ENCODE results near the gene DMC1.

DMC1 gene

DNA sequence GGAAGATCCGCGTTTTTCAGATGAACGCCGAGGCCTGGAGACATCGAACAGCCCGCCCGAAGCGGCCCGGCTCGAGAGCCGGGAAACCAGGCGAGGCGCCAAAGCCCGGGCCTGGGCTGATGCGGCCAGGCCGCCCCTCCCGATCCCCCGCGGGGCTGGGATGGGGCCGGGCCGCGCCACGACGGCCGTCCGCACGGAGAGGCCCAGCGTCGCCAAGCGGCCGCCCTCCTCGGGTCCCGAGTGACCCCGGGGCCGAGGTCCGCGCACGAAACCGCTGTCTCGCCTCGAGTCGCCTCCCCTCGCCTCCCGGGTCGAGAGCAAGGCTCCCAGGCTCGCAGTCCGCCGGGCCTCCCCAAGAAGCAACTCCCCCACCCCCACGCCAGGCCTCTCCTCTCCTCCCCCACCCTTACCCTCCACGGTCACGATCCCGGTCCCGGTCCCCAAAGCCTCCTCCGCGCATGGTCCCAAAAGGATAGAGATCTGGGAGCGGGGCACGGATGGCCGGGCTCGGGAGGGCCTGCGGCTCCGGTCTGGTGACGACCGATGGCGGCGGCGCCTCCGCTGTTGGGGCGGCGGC is 64.4 kb downstream of the DMC1 start:
- H3K4me3 ChIP-seq (ENCODE audit: low read length): peak overlapping the region; percentile 75
- DNase-seq (ENCODE audit: low read depth, low spot score): no peak

DNA sequence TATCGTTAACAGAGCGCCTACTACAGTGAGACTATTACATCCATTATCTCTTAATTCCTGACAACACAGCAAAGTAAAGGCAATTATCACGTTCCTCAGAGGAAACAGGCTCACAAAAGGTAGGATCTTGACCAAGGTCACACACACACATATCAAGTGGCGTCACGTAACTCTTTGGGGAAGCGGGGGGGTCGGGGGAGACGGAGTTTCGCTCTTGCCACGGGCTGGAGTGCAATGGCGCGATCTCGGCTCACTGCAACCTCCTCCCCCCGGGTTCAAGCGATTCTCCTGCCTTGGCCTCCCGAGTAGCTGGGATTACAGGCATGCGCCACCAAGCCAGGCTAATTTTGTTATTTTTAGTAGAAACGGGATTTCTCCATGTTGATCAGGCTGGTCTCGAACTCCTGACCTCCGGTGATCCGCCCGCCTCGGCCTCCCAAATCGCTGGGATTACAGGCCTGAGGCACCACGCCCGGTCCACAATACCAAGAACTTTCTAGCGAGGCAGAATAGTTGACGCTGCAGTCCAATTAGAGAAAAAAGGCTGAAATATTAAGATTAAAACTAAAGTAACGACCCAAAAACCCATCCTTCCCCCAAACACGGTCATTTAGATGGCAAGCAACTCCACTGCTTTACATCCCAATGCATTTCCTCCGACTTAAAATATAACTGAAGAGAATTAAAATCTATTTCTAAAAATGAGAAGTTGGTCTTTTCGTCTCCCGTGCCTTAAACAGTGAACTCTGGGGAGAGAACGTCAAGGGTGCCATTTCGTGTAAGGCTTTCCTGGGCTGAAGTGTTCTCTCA is 65.0 kb downstream of the DMC1 start:
- H3K4me3 ChIP-seq (ENCODE audit: low read length): peak overlapping the region; percentile 75
- no peak for DNase-seq (ENCODE audit: low read depth, low spot score)

DNA sequence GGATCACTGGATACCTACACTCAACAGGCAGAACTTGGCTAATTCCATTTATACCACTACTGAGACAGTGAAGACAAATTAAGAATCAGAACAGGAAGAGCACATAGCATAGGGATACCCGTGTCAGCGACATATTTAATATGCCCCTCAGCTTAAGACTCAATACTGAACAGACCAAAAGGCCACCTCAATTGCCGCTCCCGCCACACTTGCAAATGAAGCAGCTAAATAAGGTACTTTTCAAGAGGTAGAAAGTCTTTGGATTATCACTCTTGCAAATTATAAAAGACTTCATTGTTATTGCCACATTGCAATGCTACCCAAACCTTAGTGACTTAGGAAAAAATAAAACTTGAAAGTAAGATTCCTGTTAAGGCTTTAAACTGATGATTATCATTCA is 67.0 kb downstream of the DMC1 start:
- no peak overlapping the region for H3K4me3 ChIP-seq (ENCODE audit: low read length)
- DNase-seq (ENCODE audit: low read depth, low spot score): no peak

DNA sequence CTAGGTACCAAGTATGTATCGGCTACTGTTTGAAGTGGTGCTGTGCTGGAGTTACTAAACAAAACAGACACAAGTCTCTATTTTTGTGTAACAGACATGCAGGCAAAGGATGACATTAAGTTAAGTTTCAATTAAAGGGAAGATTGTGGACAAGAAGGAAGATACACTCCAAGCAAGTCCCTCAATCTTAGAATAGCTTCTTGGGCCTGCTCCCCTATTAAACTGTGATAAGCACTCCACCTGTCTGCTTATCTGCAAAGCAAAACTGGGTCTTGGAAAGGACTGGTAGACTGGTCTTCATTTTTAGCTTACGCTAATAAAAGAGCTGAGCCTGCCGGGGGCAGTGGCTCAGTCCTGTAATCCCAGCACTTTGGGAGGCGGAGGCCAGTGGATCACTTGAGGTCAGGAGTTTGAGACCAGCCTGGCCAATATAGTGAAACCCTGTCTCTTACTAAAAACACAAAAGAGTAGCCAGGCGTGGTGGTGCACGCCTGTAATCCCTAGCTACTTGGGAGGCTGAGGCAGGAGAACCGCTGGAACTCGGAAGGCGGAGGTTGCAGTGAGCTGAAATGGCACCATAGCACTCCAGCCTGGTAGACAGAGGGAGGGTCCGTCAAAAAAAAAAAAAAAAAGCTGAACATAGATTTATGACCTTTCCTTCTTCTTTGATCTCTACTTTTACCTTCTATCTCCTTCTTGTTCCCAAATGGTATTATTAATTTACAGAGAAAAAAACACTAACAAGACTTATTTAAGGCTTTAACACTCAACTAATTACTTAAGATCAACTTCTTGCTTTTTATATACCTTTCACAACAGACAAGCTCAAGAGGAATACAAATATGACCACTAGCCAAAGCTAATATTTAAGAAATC is 67.9 kb downstream of the DMC1 start:
- no peak overlapping the region for H3K4me3 ChIP-seq (ENCODE audit: low read length)
- DNase-seq (ENCODE audit: low read depth, low spot score): no peak

DNA sequence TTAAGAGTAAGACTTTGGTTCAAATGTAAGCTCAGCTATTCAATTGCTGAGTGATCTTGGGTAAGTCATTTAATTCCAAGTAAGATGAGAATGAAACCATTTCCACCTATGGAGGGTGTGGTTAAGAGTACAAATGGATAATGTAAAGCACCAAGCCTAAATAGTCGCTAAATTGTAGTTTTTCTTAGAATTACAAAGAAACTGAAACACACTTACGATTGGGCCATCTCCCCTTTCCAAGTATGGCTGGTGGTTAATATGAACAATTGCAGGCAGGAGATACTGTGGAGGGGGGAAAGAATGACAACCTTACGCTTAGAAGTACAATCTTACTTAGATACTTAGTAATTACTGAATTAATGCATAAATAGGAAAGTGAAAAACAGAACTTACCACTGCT is 72.1 kb downstream of the DMC1 start:
- H3K4me3 ChIP-seq (ENCODE audit: low read length): no peak overlapping the region
- no peak for DNase-seq (ENCODE audit: low read depth, low spot score)

DNA sequence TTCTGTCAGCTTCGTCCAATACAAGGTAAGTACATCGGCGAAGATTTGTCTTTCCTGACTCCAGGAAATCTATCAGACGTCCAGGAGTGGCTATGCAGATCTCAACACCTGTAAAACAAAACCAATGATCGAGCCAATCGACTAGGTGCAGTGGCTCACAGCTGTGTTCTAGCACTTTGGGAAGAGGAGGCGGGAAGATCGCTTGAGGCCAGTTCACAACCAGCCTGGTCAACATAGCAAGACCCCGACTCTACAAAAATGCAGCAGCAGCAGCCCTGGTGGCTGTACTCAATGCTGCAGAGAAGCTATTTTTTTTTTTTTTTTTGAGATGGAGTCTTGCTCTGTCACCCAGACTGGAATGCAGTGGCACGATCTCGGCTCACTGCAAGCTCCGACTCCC is 75.0 kb downstream of the DMC1 start:
- DNase-seq (ENCODE audit: low read depth, low spot score): no peak
- H3K4me3 ChIP-seq (ENCODE audit: low read length): no peak overlapping the region

DNA sequence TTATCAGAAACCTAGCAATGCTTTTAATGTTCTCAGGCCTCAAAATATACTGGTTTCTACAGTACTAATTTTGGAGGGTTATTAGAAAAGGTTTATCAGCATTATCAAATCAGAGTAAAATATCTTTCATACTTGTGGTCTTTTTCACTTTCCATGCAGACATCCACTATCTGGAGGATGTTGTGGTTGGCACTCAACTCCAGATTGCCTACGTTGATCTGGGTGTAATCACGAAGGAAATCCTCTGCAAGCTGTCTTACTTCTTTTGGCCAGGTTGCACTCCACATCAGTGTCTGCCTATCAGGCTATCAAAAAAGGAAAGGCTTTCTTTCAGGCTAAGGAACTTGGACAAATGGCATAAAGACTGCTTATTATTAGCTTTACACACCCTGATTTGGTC is 75.5 kb downstream of the DMC1 start:
- peak; percentile 63 for DNase-seq (ENCODE audit: low read depth, low spot score)
- no peak overlapping the region for H3K4me3 ChIP-seq (ENCODE audit: low read length)

DNA sequence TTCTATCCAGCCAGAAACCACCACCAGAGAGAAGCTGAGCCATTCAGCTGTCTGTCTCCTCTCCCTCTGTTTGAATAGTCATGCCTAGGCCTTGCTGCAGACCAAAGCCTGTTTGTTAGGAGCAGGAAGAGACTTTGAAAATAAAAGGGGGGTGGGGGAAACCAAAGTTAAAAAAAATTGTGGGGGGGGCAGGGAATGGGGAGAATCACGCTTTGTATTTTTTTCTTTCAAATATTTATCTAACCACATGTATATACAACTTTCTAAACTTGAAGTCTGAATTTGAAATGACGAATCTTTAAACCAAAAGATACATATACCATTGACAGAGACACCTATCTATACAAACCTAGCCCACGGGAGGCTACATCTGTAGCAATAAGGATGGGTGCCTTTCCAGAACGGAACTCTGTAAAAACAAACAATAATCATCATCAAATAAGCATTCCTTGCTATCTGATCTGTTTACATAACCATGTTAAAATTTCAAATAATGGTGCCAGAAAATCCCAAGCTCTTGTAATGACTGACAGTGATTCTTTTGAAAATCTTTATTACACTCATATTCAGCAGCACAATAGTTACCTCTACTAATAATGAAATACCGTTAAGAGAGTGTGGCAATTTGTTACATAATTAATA is 78.2 kb downstream of the DMC1 start:
- DNase-seq (ENCODE audit: low read depth, low spot score): no peak
- H3K4me3 ChIP-seq (ENCODE audit: low read length): no peak overlapping the region

DNA sequence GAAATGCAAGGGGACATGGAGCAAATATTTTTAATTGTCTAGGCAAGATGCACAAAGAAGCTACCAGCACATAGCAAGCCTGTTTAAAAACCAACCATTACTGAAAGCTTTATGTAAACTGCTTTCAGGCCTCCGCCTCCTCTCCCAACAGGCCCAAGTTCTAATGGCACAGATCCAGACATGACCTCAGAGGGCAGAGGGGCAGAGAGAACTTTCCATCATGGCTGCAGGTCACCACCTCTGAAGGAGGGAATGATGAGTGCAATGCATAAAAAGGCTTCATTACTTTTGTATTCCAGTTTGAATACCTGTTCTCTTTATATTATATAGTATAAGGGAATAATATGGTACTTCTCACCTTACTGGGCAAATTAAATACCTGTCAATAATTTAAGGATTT is 79.1 kb downstream of the DMC1 start:
- no peak for DNase-seq (ENCODE audit: low read depth, low spot score)
- H3K4me3 ChIP-seq (ENCODE audit: low read length): no peak overlapping the region

DNA sequence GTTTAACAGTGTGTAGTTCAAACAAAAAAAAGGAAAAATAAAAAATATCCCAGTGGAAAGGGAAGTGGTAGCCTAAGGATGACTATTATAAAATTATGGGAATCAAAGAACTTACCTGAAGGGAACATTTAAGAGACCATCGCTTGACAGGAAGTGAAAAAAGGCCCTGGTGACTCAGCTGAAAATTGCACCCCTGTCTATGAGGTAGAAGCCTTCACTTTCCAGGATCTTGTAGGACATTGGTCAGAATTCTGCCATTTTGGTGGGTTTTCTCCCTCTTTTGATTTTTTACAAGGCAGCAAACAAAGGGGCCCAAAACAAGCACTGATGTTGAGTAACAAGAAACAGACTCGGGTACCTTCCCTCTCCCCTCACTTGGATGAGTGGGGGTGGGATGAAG is 79.5 kb downstream of the DMC1 start:
- no peak overlapping the region for H3K4me3 ChIP-seq (ENCODE audit: low read length)
- DNase-seq (ENCODE audit: low read depth, low spot score): no peak

DNA sequence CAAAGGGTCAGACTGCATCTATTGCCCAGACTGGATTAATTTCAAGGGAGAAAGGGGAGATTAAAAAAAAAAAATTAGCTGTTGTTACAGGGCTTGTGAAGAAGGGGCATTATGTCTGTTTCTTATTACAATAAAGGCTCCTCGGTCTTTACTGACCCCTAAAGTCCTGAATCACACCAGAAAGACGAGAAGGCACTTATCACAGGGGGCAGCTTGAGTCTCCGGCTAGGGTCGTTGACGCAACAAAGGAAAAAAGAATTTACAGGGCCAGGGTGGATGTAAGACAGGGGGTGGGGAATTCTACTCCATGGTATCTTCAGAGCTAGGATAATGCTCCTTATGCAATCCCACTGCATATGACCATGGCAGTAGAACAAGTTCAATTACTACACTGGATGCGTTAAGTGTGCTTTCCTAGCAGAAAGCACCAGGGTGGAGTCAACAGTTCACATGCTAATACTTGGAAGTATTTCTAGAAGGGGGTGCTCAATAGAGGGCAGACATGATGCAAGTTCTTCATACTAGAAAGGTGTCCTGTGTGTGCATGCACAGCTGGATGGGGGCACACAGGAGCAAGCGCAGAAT is 80.3 kb downstream of the DMC1 start:
- no peak overlapping the region for H3K4me3 ChIP-seq (ENCODE audit: low read length)
- DNase-seq (ENCODE audit: low read depth, low spot score): no peak

DNA sequence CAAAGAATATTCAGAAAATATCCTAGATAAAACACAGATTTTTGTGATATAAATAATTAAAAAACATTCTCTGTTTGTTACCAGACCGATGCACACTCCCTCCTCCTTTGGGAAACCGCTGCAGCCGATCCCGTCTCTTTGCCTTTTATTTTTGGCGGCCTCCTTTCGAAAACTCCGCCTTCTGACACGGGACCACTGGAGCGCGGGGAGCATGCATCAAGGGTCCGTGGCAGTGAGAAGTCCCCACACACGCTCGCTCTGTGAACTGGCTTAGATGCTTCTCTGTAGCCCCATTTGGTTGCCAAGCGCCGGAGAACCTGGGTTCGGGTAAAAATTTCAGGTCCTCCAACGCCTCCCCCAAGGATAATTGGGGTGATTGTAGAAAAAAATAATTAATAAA is 80.8 kb downstream of the DMC1 start:
- no peak overlapping the region for H3K4me3 ChIP-seq (ENCODE audit: low read length)
- DNase-seq (ENCODE audit: low read depth, low spot score): no peak

DNA sequence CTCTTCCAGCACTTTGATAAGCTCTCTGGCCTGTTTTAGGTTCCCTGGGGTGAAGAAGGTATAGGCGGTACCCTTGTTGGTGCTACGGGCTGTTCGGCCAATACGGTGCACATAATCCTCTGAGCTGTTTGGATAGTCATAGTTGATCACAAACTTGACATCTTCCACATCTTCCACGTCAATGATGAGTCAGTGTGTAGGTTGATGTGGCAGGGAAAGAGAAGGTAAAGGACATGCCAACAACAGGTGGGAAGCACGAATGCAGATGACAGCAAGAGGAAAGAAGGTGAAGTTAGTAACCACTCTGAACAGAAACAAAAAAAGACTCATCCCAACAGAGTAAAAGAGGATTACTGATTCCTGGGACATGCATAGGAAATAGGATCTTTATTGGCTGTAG is 82.0 kb downstream of the DMC1 start:
- H3K4me3 ChIP-seq (ENCODE audit: low read length): no peak overlapping the region
- DNase-seq (ENCODE audit: low read depth, low spot score): no peak

DNA sequence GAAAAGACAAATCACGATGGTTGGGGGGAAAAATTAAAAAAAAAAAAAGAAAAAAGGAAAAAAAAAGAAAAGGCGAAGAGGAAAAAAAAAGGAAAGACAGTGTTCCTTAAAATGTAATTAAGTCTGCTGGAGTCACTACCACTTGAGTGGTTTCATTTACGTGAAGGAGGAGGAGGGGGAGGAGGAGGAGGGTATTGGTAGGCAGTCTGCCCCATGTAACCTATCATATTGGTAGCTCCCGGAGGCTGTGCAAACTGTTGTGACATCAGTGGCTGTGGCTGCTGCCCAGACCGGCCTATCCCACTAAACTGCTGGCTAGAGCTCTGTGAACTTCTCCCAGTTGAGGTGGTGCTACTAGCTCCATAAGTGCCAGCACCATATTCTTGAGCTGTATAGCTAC is 84.2 kb downstream of the DMC1 start:
- DNase-seq (ENCODE audit: low read depth, low spot score): no peak
- H3K4me3 ChIP-seq (ENCODE audit: low read length): no peak overlapping the region

DNA sequence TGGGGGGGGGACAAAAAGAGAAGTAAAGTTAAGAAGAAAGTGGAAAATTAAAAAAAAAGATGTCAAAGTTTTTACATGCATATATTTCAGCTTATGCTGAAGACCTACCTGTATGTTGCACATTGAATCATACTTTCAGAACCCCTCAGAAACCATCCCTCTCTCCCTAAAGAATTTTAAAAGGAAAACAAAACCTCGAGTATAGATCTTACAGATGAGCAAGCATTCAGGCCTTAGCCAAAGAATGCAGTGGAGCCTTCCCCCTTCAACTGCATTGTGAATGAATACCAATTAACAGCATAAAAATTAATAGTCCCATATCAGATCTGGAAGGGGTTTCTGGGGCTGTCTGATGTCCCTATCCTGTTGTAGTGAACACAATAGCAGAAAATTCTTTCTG is 85.7 kb downstream of the DMC1 start:
- no peak for DNase-seq (ENCODE audit: low read depth, low spot score)
- no peak overlapping the region for H3K4me3 ChIP-seq (ENCODE audit: low read length)

DNA sequence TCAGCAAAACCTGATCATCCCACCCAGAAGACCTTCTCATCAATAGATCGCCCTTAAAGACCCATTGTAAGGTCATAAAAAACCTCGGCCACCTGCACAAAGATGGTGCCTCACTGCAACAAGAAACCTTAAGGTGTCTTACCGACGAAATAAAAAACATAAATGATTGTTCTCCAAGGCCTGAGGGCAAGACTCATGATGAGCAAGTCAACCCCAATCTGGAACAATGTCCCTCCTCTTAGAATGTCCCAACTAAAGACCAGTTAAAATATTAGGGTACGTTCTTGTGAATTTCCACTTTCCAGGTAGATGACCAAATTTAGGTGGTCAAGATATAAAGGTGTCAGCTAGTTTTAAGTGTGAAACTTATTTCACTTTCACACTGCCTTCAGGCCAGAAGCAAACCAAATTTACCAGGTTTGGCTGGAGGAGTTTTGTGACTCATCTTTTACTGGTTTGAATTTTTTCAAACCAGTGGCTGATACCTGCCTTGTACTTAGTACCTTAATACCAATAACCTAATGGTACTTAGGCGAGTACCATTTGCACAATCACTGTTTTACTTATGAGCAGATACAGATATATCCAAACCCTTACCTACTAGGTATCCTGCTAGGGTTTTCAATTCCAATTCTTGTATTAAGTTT is 87.2 kb downstream of the DMC1 start:
- no peak for DNase-seq (ENCODE audit: low read depth, low spot score)
- no peak overlapping the region for H3K4me3 ChIP-seq (ENCODE audit: low read length)

DNA sequence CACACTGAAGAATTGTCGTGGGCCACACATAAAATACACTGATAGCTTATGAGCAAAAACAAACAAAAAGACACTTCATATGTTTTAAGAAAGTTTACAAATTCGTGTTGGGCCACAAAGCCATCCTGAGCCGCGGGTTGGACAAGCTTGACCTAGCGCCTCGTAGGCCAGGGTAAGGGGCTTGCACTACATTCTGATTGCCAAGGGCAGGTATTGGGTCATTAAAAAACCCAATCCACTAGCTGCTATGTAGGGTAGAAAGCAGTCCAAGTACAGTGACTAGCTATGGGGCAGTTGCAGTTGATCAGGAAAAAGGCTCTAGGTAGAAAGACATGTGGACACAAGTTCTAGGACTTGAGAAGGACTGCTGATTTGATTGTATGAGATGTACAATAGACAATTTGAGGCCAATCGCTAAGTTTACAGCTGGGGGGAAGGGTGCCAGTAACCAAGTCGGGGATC is 88.1 kb downstream of the DMC1 start:
- no peak overlapping the region for H3K4me3 ChIP-seq (ENCODE audit: low read length)

DNA sequence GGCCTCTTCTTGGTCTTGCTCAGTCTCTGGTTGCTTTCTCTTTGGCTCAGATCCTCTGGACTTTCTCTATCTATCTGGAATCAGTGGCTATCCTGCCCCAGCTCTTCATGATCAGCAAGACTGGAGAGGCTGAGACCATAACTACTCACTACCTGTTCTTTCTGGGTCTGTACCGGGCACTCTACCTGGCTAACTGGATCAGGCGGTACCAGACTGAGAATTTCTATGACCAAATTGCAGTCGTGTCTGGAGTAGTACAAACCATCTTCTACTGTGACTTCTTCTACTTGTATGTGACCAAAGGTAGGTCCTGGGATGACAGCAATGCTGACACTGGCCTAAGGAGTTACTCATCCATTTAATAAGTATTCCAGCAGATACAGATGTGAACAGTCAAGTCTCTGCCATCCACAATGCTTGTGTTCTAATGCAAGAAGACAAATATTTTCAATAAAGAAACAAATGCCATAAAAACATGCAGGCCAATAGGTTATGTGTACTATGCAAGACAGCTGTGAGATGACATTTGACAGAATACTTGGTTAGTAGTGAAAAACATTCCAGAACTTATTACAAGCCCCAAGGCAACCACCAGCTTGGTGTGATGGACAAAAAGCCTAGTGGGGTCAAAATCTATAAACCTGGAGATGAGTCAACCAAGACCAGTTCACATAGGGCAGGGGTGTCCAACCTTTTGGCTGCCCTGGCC is 88.7 kb downstream of the DMC1 start:
- no peak overlapping the region for H3K4me3 ChIP-seq (ENCODE audit: low read length)
- no peak for DNase-seq (ENCODE audit: low read depth, low spot score)

More for the DNA sequence above, 88.1 kb downstream of the DMC1 start:
- no peak for DNase-seq (ENCODE audit: low read depth, low spot score)
